NCI-H1105 (cell line): ENCODE data around the gene TTLL6.

Experiments
- DNase-seq: peaks from one replicate; lab custom pipeline; 2025; lab: John Stamatoyannopoulos, UW

TTLL6 gene

DNA sequence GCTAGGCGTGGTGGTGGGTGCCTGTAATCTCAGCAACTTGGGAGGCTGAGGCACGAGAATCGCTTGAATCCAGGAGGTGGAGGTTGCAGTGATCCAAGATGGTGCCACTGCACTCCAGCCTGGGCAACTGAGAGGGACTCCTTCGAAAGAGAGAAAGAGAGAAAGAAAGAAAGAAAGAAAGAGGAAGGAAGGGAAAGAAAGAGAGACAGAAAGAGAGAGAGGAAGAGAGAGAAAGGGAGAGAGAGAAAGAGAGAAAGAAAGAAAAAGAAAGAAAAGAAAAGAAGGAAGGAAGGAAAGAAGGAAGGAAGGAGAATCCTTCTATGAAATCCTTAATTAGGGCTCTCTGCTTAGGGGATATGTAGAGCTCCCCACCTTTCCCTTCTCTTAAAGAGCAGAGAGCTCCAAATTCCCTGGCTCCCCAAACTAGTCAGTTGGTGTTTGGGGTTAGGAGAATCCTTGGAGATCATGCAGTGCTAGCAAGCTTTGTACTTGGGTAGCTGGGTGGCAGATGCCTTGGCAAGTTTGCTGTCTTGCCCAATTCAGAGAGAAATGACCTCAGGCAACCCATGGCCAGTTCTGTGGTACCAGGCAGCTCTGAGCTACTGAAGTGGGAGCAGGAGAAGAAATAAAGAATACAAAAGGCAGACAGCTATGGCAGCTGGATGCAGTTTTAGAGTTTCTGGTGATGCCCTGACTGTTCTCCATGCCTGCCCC is 79.5 kb downstream of the TTLL6 start:
- DNase-seq: no peak

DNA sequence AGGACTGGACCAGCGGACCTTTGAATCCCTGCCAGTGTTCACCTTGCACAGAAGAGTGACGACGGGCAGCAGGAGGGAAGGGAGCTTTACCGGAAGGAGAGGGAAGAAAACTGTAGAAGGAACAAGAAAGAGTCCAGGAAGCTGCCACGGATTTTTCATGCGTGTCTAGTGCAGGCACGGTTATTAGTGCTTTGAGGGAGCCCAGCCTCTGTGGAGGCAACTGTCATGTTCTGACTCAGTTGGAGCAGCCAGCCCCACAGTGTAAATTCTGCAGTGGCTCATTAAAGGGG is 82.0 kb downstream of the TTLL6 start:
- no peak for DNase-seq

DNA sequence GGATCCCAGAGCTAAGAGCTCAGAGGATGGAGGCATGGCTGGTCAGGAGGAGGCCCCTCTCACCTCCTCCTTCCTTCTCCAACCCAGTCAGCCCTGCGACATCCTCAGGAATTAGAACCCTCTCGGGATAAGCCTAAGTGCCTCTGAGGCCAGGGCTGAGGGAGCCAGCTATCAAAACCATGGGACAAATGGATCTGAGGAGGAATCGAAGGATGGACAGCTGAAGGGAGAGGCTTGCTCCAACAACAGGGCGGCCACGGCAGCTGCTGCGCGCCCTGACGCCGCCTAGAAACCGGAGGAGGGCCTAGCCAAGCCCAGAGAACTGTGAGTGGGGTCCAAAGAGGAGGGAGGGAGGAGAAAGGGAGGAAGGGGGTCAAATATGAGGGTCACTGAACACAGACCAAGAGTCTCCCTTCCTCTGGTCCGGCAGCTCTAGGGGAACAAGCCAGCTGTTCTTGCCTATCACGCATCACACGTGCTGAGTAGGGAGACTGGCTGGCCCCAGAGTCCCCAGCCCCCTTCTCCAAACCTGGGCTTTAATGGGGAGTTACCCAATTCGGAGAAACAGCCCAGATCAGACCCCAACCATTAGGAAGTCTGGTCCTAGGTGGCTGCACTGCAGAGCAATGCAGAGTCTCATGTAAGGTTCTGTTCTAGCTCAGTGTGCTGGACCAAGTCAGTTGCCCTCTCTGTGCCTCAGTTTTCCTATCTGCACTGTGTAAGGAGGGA is 82.5 kb downstream of the TTLL6 start:
- DNase-seq: no peak

- no peak for DNase-seq
These were observed 83.2 kb downstream of the TTLL6 start for GRCh38 chr17:48733632-48734328.

DNA sequence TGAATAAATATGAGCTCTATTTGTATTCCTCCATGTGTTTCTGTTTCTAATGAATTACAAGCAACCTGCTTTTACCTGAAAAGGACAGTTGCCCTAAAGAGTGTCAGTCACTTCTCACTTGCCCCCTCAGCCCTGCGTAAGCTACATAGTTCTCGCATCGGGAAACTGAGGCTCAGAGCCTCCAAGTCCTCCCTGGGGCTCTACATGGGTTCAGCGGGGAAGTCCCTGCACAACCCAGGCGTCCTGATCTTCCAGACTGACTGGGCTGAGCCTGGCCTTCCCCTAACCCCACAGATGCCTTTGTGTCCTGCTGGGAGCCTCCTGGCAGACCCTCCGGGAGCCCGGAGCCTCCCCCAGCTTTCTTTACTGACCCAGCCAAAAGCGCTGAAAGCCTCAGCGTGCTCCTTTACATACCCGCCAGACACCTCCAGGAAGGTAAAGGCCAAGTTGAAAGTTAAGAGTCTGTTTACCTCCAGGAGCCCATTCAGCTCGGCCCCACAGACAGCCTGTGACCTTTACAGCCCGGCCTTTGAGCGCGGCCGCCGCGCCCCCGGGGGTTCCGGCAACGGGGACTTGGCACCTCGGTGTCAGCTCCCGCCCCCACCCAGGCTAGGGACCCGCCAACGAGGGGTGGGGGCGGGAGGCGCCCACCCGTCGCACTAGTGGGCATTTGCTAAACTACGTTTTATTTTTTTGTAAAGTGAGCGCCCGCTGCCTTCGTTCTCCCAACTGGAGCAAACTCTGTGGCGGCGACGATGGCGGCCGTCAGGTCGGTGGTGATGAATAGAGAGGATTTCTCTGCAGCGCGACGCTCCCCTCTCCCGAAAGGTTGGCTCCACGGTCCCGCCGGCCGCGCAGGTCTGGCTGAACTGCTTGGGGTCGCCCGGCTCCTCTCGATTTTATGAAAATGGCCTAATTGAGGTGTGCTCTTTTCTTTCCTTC is 84.1 kb downstream of the TTLL6 start:
- no peak for DNase-seq

DNA sequence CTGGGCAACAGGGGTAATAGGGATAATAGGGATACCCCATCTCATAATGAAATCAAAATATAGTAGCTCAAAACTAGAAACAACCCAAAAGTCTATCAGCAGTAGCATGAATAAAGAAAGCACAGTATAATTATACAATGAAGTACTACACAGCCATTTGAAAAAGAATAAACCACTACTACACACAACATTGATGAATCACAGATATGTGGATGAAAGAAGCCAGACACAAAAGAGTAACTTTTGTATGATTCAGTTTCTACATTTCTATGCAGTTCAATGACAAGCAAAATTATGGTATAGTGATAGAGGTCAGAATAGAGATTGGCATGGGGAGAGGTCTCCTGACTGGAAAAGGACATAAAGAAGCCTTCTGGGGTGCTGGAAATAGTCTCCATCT is 85.7 kb downstream of the TTLL6 start:
- no peak for DNase-seq

DNA sequence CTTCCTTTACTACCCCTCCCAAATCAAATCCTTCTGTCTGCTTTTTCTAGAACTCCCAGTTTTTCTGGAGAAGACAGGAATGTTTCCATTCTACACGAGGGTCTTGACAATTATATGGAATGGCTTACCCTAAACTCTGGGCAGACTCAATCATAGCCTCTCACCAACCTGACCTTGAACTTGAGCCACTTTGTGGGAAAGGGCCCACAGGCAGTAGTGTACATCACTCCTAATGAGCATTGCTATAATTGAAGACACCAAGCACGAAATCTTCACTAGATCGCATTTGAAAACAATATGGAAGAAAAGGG is 86.8 kb downstream of the TTLL6 start:
- DNase-seq: no peak

- peak; percentile 12 for DNase-seq
These were observed 87.4 kb downstream of the TTLL6 start for GRCh38 chr17:48729335-48730239.

DNA sequence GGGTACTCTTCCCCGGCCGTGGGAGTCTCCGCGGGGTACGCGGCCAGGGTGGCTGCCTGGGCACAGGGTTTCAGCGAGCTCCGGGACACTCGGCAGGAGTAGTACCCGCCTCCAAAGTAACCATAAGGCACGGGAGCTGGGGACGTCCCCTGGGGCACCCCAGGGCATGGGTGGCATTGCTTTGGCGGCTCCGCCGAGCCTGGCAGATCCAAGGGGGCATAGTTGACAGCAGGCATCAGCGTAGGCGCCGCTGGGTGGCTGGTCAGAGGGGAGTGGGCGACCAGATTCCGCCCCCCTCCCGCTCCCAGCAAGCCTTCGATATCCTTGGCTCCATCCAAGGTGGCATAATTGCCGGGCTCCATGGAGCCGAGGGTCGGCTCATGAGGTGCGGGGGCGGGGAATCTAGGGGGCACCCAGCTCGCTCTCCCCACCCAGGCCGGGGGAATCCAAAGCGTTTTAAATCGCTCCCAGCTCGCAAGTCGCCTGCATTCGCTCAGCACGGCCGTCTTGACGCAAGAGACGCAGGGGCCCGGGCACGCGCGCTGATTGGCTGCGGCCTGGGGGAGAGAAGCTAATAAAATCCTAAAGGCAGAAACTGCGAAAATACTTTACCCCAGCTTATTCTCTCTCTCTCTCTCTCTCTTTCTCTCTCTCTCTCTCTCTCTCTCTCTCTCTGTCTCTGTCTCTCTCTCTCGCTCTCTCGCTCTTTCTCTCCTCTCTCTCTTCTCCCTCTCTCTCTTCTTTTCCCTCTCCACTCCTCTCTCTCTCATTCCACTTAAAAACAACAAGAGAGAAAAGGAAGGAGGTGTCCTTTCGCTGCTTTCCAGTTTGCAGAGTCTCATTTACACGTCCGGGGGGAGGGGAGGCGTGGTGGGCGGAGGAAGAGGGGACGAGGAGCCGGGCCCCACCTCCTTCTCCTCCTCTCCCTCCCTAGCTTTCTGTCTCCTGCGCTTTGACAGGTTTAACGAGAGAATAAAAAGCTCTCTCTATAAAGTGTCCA is 88.5 kb downstream of the TTLL6 start, which contains the start of gene HOXB13:
Gene HOXB13, minus strand, starts transcription at position 519 of the 1,000 bp plus-strand sequence. Its CDS starts 157 bp downstream, at position 362.
- peak; percentile 67 for DNase-seq

DNA sequence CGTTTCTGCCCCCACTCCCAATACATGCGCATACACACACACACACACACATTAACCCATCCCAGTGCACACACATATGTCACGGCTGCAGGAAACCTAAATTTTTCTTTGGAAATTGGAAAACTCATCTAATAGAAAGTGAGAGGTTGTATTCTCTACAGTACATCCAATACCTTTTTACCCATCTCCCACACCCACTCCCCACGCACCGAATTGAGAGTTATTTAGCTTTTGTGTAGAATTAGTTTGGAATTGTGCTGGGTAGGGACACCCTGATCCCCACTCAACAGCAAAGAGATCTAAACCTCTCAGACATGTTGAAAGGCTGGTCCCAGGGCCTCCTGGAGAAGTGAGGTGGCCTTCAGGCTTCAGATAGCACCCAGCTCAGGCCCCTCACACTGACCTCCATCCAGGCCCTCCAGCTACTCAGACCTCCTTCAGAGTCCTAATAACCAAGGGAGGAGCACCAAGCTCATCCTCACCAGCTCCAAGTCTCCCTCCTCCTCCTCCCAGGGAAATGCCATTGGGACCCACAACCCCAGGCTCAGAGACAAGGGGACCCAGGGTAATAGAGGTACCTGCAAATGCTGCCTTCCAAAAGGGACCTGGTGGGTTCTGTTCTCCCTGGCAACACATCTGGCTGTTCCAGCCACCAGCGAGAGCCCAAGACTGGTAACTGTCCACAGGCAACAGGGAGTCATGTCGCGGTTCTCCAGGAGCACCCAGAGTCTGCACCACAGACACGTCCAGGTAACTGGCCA is 89.4 kb downstream of the TTLL6 start:
- no peak for DNase-seq

GRCh38 chr17:48726916-48727286 is 90.1 kb downstream of the TTLL6 start:
- no peak for DNase-seq

DNA sequence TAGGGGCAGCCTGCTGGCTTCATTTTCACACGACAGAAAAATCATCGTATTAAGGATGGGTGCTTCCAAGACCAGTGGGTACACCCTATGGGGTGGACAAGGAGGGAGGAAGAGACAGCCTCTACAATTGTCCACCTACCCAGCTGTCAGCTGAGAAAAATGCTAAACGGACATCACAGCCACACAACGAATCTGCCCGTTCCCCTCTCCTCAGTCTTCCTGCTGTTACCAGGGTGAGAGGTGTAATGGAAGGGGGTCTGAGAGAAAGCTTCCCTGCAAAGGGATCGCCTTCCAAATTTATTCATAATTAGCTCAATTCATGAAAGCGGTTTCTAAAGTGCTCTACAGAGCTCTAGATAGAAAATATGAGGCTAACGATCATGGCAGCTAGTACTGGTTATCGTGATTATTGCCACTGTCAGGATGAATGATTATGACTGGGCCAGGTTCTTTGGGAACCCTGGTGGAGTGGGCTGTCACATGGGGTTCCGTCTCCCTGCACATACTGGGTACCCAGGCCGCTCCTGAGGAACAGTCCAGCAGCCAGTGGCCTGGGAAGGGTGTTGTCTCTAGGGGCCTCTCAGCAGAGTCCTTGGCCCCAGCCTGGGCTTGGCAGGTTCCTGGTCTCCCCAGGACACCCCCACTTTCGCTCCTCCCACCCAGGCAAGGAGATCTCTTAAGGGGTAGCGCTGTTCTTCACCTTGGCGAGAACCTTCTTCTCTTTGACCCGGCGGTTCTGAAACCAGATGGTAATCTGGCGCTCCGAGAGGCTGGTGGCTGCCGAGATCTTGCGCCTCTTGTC is 90.7 kb downstream of the TTLL6 start:
- no peak for DNase-seq

DNA sequence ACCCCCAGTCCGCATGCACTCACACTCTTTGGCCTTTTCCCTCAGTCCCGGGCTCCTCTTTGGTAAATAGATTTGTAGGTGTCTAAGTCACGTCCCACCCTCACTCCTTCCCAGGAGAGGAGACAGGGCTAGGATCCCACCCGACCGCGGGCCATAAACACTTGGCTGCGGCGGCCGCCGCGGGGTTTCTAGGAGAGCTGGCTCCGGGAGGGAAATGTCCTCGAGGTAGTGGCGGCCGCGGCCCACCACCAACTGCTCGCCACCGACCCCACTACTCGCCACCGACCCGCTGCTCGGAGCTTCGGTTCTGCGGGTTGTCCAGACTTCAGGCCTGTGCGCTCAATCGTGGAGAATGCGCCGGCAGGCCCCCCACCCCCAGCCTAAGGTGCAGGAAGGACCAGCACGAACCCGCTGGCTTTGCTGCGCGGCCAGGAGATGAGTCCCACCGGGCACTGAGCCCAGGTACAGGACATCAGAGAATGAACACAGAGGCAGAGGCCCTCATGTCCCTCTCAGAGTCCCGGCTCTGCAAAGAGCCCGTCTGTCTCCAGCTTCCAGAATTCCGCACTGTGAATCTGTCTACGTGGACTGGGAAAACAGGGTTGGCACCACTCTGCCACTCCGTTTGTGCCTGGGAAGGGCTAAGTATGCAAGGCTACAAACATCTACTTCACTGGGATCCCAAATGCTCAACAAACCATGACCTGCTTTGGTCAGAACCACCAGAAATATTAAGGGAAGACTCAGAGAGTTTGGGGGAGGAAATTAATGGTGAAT is 91.6 kb downstream of the TTLL6 start:
- no peak for DNase-seq

- DNase-seq: no peak
These were observed 92.1 kb downstream of the TTLL6 start for GRCh38 chr17:48725004-48725287.

GRCh38 chr17:48724251-48725003 is 92.6 kb downstream of the TTLL6 start:
- peak; percentile 16 for DNase-seq

- DNase-seq: no peak
These were observed 93.4 kb downstream of the TTLL6 start for GRCh38 chr17:48723423-48724250.
